Measurements from ENCODE around the gene ABCC6. TPM values are rescaled to one million over a fixed set of nuclear protein-coding genes. Genes with fewer than 3 reads are reported as not detected.
"Not testable (repeated sequence)": the region's sequence is repeated elsewhere in the genome, so short reads cannot be mapped to it uniquely, and the experiment has no call there.

The ABCC6 gene
- total RNA-seq, 5 donors from 2014 or later (not counting 1 experiment from before 2014, with no cell fraction given): 0.12 TPM; not detected in 4

DNA sequence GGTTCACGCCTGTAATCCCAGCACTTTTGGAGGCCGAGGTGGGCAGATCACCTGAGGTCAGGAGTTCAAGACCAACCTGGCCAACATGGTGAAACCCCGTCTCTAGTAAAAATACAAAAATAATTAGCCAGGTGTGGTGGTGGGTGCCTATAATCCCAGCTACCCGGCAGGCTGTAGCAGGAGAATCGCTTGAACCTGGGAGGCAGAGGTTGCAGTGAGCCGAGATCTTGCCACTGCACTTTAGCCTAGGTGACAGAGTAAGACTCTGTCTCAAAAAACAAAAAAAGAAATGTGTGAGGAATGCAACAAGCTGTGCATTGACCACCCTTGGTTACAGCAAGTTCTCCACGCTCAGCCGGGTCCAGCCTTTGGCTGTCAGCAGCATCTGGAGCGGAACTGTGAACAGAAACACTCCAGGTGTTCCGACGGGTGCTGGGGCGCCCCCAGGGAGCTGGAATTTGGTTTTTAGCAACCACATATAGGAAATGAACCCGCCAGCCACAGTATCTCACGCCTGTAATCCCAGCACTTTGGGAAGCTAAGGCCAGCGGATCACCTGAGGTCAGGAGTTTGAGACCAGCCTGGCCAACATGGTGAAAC lies 75.2 kb downstream of the ABCC6 start:
- H3K27ac Mint-ChIP-seq; H3K4me3 ChIP-seq (ENCODE audit: control insufficient read depth in 1 of 2, extremely low read depth in 1 of 2, low read length in 1 of 2); ATAC-seq (replicated peaks in 1 of 4); CTCF ChIA-PET; H3K27me3 Mint-ChIP-seq; H3K4me1 ChIP-seq (ENCODE audit: control insufficient read depth in 1 of 2, extremely low read depth in 1 of 2, insufficient read depth in 2 of 2, low read length in 2 of 2); H3K9me3 Mint-ChIP-seq; DNase-seq; H3K4me3 Mint-ChIP-seq; H3K27me3 ChIP-seq (replicated peaks in 1 of 2; ENCODE audit: control insufficient read depth in 2 of 2, extremely low read depth in 1 of 2, insufficient read depth in 2 of 2, low read length in 1 of 2); H3K9me3 ChIP-seq; H3K27ac ChIP-seq (ENCODE audit: low read length); POLR2A ChIA-PET; H3K4me1 Mint-ChIP-seq: not testable (repeated sequence)
- WGBS (ENCODE audit: insufficient coverage): 90% methylated on average over 14 of the region's 15 CpGs
- peaks cover 0 to 20% of the 10 kb centered on the region in 2 donors for H3K36me3 ChIP-seq (ENCODE audit: control insufficient read depth in 2 of 2, extremely low read depth in 1 of 2, insufficient read depth in 1 of 2, low read length in 1 of 2)
- H3K36me3 Mint-ChIP-seq: peaks cover 15% of the 10 kb centered on the region

DNA sequence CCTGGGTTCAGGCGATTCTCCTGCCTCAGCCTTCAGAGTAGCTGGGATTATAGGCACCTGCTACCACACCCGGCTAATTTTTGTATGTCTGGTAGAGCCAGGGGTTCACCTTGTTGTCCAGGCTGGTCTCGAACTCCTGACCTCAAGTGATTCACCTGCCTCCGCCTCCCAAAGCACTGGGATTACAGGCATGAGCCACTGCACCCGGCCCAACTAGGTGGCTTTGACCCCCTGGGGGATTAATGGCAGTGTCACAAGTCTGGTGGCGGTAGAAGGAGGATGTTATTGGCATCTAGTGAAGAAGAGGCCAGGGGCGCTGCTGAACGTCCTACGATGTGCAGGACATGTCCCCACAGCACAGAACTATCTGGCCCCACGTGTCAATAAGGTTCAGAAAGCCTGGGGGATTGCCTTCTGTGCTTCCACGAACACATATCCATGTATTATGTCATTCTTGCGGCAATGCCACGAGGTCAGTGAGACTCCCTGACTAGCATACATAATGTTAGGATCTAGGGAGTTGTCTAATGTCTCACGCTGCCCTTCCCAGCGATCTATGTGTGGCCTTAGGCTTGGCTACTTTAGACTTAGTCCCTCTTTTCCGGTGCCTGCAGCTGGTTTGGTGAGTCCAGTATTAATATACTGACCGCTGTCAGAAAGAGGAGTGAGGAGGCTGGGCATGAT lies 75.8 kb downstream of the ABCC6 start:
- WGBS (ENCODE audit: insufficient coverage): 97% methylated on average over 15 of the region's 17 CpGs
- POLR2A ChIA-PET: no interaction called here
- Mint-ChIP-seq H3K4me1 (no peaks in the 10 kb centered on the region), H3K9me3 (no peaks in the 10 kb centered on the region), H3K27me3 (no peaks in the 10 kb centered on the region), H3K36me3 (peaks cover 20% of the 10 kb centered on the region), H3K4me3 (no peak overlapping the region), H3K27ac (no peak overlapping the region)
- ATAC-seq (replicated peaks in 1 of 4) (no peak), DNase-seq (no peak)
- no peaks in the 10 kb centered on the region for H3K9me3 ChIP-seq
- H3K27me3 ChIP-seq (replicated peaks in 1 of 2; ENCODE audit: control insufficient read depth in 2 of 2, extremely low read depth in 1 of 2, insufficient read depth in 2 of 2, low read length in 1 of 2): no peaks in the 10 kb centered on the region
- no peak overlapping the region for H3K4me3 ChIP-seq (ENCODE audit: control insufficient read depth in 1 of 2, extremely low read depth in 1 of 2, low read length in 1 of 2)
- no peak overlapping the region for H3K27ac ChIP-seq (ENCODE audit: low read length)
- no peaks in the 10 kb centered on the region for H3K4me1 ChIP-seq (ENCODE audit: control insufficient read depth in 1 of 2, extremely low read depth in 1 of 2, insufficient read depth in 2 of 2, low read length in 2 of 2)
- peaks cover 0 to 26% of the 10 kb centered on the region in 2 donors for H3K36me3 ChIP-seq (ENCODE audit: control insufficient read depth in 2 of 2, extremely low read depth in 1 of 2, insufficient read depth in 1 of 2, low read length in 1 of 2)
- CTCF ChIA-PET: no interaction called here

DNA sequence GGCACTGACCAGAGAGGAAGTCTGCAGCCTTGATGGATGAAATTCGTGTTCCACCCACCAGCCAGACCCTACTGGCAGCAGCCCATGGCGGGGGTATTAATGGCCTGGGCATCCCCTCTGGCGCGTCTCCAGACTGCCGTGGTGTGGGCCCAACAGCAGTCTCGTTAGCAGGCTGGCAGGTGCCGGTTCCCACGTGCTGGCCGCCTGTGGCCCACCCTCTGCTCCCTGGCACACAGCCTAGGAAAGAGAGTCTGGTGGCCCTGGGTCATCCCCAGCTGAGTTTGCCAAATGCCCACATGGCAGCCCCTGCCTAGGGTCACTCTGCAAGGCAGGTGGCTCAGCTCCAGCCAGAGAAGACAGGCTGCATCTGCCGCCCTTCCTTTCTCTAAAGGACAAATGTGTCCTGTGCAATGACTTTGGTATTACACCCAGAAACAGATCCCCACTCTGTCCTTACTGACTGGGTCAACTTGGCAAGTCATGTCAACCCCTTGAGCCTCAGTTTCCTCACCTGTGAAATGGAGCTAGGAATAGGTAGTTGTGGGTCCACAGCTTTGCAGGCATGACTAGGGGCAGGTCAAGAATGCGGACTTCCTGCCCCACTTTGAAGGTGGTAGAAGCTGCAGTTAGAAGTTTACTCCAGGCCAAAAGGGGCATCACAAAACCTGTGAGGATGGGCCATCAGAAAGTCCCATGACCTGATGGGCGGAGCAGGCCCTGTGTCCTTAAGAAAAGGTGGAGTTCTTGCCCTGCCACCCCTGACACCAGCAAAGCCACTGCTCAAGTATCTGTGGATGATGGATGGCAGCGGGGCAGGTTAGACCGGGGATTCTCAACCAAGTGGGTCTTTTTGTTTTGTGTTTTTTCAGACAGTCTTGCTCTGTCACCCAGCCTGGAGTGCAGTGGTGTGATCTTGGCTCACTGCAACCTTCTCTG lies 76.6 kb downstream of the ABCC6 start:
- POLR2A ChIA-PET: interaction anchor here in 1 of 2 donors (0.5 kb wide), 1 partner anchor 29 kb away, joined by 5 read pairs; no protein-coding TSS in a partner anchor
- H3K4me3 ChIP-seq (ENCODE audit: control insufficient read depth in 1 of 2, extremely low read depth in 1 of 2, low read length in 1 of 2): no peak overlapping the region
- ATAC-seq (replicated peaks in 1 of 4) (no peak), DNase-seq (no peak)
- Mint-ChIP-seq H3K27me3 (no peaks in the 10 kb centered on the region), H3K27ac (no peak overlapping the region), H3K36me3 (peaks cover 25% of the 10 kb centered on the region), H3K4me1 (no peaks in the 10 kb centered on the region), H3K4me3 (no peak overlapping the region), H3K9me3 (no peaks in the 10 kb centered on the region)
- CTCF ChIA-PET: no interaction called here
- no peak overlapping the region for H3K27ac ChIP-seq (ENCODE audit: low read length)
- H3K9me3 ChIP-seq: no peaks in the 10 kb centered on the region
- 90% methylated on average over 11 of the region's 14 CpGs for WGBS (ENCODE audit: insufficient coverage)
- no peaks in the 10 kb centered on the region for H3K4me1 ChIP-seq (ENCODE audit: control insufficient read depth in 1 of 2, extremely low read depth in 1 of 2, insufficient read depth in 2 of 2, low read length in 2 of 2)
- no peaks in the 10 kb centered on the region for H3K27me3 ChIP-seq (replicated peaks in 1 of 2; ENCODE audit: control insufficient read depth in 2 of 2, extremely low read depth in 1 of 2, insufficient read depth in 2 of 2, low read length in 1 of 2)
- peaks cover 0 to 34% of the 10 kb centered on the region in 2 donors for H3K36me3 ChIP-seq (ENCODE audit: control insufficient read depth in 2 of 2, extremely low read depth in 1 of 2, insufficient read depth in 1 of 2, low read length in 1 of 2)

DNA sequence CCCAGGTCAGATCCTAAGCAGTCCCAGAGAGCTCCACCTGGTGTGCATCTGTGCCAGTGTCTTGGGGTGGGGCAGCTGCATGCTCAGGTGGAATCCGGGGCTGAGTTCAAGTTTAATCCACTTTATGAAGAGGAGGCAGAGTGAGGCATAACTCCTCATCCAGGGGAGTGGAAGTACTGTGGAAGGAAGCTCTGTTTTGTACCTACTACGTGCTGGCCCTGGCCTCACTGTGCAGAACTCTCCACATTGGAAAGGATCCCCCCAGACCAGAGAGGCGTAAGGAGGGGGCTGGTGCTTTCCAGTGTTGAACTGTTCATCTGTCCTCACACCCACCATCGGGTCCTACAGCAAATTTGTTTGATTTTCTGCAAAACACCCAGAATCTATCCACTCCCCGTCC lies 78.0 kb downstream of the ABCC6 start:
- POLR2A ChIA-PET: no interaction called here
- H3K27ac Mint-ChIP-seq: no peak overlapping the region
- WGBS (ENCODE audit: insufficient coverage): 98% methylated on average over 3 of the region's 5 CpGs
- H3K36me3 ChIP-seq (ENCODE audit: control insufficient read depth in 2 of 2, extremely low read depth in 1 of 2, insufficient read depth in 1 of 2, low read length in 1 of 2): peaks cover 7 to 47% of the 10 kb centered on the region in 2 donors
- H3K27ac ChIP-seq (ENCODE audit: low read length): no peak overlapping the region
- CTCF ChIA-PET: interaction anchor here in 1 of 2 donors (0.6 kb wide), 1 partner anchor 17 kb away, joined by 11 read pairs; no protein-coding TSS in a partner anchor
- no peaks in the 10 kb centered on the region for H3K4me1 Mint-ChIP-seq
- H3K36me3 Mint-ChIP-seq: peaks cover 36% of the 10 kb centered on the region
- no peak for DNase-seq
- H3K4me3 ChIP-seq (ENCODE audit: control insufficient read depth in 1 of 2, extremely low read depth in 1 of 2, low read length in 1 of 2): no peak overlapping the region
- no peaks in the 10 kb centered on the region for H3K27me3 Mint-ChIP-seq
- no peaks in the 10 kb centered on the region for H3K27me3 ChIP-seq (replicated peaks in 1 of 2; ENCODE audit: control insufficient read depth in 2 of 2, extremely low read depth in 1 of 2, insufficient read depth in 2 of 2, low read length in 1 of 2)
- H3K9me3 Mint-ChIP-seq: no peaks in the 10 kb centered on the region
- ATAC-seq (replicated peaks in 1 of 4): no peak
- no peaks in the 10 kb centered on the region for H3K4me1 ChIP-seq (ENCODE audit: control insufficient read depth in 1 of 2, extremely low read depth in 1 of 2, insufficient read depth in 2 of 2, low read length in 2 of 2)
- H3K4me3 Mint-ChIP-seq: no peak overlapping the region
- no peaks in the 10 kb centered on the region for H3K9me3 ChIP-seq

DNA sequence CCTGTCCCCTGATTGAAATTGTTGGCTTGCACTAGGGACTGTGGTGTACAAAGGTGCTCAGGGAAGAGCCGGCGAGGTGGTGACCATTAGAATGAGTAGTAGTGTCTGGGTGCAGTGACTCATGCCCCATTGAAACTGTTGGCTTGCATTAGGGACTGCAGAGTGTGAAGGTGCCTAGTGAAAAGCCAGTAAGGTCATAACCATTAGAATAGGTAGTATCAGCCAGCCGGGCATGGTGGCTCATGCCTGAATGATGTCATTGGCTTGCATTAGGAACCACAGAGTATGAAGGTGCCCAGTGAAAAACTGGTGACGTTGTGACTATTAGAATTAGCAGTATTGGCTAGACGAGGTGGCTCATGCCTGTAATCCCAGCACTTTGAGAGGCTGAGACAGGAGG lies 78.9 kb downstream of the ABCC6 start:
- Histone ChIP-seq H3K36me3 (ENCODE audit: control insufficient read depth in 2 of 2, extremely low read depth in 1 of 2, insufficient read depth in 1 of 2, low read length in 1 of 2) (peaks cover 12 to 56% of the 10 kb centered on the region in 2 donors), H3K9me3 (no peaks in the 10 kb centered on the region), H3K27me3 (replicated peaks in 1 of 2; ENCODE audit: control insufficient read depth in 2 of 2, extremely low read depth in 1 of 2, insufficient read depth in 2 of 2, low read length in 1 of 2) (no peaks in the 10 kb centered on the region), H3K4me1 (ENCODE audit: control insufficient read depth in 1 of 2, extremely low read depth in 1 of 2, insufficient read depth in 2 of 2, low read length in 2 of 2) (no peaks in the 10 kb centered on the region), H3K4me3 (ENCODE audit: control insufficient read depth in 1 of 2, extremely low read depth in 1 of 2, low read length in 1 of 2) (no peak overlapping the region), H3K27ac (ENCODE audit: low read length) (no peak overlapping the region)
- no peak for ATAC-seq (replicated peaks in 1 of 4)
- no peak overlapping the region for H3K4me3 Mint-ChIP-seq
- peaks cover 42% of the 10 kb centered on the region for H3K36me3 Mint-ChIP-seq
- H3K4me1 Mint-ChIP-seq: no peaks in the 10 kb centered on the region
- H3K9me3 Mint-ChIP-seq: no peaks in the 10 kb centered on the region
- ChIA-PET POLR2A (no interaction called here), CTCF (no interaction called here)
- 97% methylated on average over 4 of the region's 5 CpGs for WGBS (ENCODE audit: insufficient coverage)
- no peak overlapping the region for H3K27ac Mint-ChIP-seq
- H3K27me3 Mint-ChIP-seq: no peaks in the 10 kb centered on the region
- DNase-seq: no peak

DNA sequence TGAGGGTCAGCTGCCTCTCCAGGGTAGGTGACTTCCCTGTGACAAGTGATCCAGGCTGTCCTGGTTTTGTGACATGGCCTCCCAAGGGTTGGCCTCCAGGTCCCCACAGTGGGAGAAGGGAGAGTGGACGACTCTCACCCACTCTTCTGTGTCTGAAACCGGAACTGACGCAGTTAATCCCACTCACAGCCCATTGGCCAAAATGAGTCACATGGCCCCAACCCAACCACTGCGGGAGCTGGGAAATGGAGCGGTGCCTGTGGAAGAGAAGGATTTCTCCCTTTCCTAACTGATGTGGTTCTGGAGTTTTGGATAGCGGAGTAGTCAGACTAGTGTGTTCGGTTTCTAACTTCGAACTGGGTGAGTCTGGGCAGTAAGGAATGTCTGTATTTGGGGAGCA lies 79.4 kb downstream of the ABCC6 start:
- H3K9me3 ChIP-seq: no peaks in the 10 kb centered on the region
- H3K4me3 Mint-ChIP-seq: no peak overlapping the region
- no peak overlapping the region for H3K27ac ChIP-seq (ENCODE audit: low read length)
- H3K27me3 ChIP-seq (replicated peaks in 1 of 2; ENCODE audit: control insufficient read depth in 2 of 2, extremely low read depth in 1 of 2, insufficient read depth in 2 of 2, low read length in 1 of 2): no peaks in the 10 kb centered on the region
- H3K4me3 ChIP-seq (ENCODE audit: control insufficient read depth in 1 of 2, extremely low read depth in 1 of 2, low read length in 1 of 2): no peak overlapping the region
- ATAC-seq (replicated peaks in 1 of 4): no peak
- no peak for DNase-seq
- H3K4me1 Mint-ChIP-seq: no peaks in the 10 kb centered on the region
- ChIA-PET CTCF (no interaction called here), POLR2A (no interaction called here)
- no CpG with 5 or more reads among the region's 8 CpGs for whole genome bisulfite sequencing (ENCODE audit: insufficient coverage)
- no peaks in the 10 kb centered on the region for H3K27me3 Mint-ChIP-seq
- no peaks in the 10 kb centered on the region for H3K4me1 ChIP-seq (ENCODE audit: control insufficient read depth in 1 of 2, extremely low read depth in 1 of 2, insufficient read depth in 2 of 2, low read length in 2 of 2)
- peaks cover 12 to 60% of the 10 kb centered on the region in 2 donors for H3K36me3 ChIP-seq (ENCODE audit: control insufficient read depth in 2 of 2, extremely low read depth in 1 of 2, insufficient read depth in 1 of 2, low read length in 1 of 2)
- peaks cover 43% of the 10 kb centered on the region for H3K36me3 Mint-ChIP-seq
- no peaks in the 10 kb centered on the region for H3K9me3 Mint-ChIP-seq
- H3K27ac Mint-ChIP-seq: no peak overlapping the region

All from T-cell (primary cell).